GM12874 (cell line): ENCODE data around the gene PODNL1.

Experiments
- CTCF ChIP-seq: IDR thresholded peaks from 2 replicates; pipeline ENCODE4 v1.5.1; 2011; ENCODE audit warnings: low read depth, mild to moderate bottlenecking, control low read depth, low read length, moderate library complexity; ENCODE audit not compliant: insufficient read depth

PODNL1 gene

GRCh38 chr19:13958043-13958442, 19.8 kb upstream of the PODNL1 start:
- TF ChIP-seq CTCF: no peak

GRCh38 chr19:13957051-13957450, 18.8 kb upstream of the PODNL1 start:
- no peak for TF ChIP-seq CTCF

- TF ChIP-seq CTCF: no peak
These were observed 18.1 kb upstream of the PODNL1 start for GRCh38 chr19:13956365-13956744.

GRCh38 chr19:13955662-13956364, 17.6 kb upstream of the PODNL1 start:
- no peak for TF ChIP-seq CTCF

- no peak for TF ChIP-seq CTCF
These were observed 16.0 kb upstream of the PODNL1 start for GRCh38 chr19:13954185-13954584.

- TF ChIP-seq CTCF: no peak
These were observed 14.8 kb upstream of the PODNL1 start for GRCh38 chr19:13952931-13953531.

GRCh38 chr19:13952154-13952930, 14.1 kb upstream of the PODNL1 start, which contains the start of gene DCAF15:
Gene DCAF15, plus strand, starts transcription at chr19:13952509. Its CDS starts 4 bp downstream, at chr19:13952513.
- no peak for TF ChIP-seq CTCF
